ENCODE measurements around the gene ZNF18. TPM values are rescaled to one million over a fixed set of nuclear protein-coding genes. Genes with fewer than 3 reads are reported as not detected.

ZNF18 gene
- total RNA-seq, 1 donor from 2014 or later, result 17.2 TPM

- Histone ChIP-seq H3K27ac (ENCODE audit: low read depth, low read length) (no peak overlapping the region), H3K9me3 (ENCODE audit: control insufficient read depth in 3 of 3, low read length in 3 of 3) (no peaks in the 10 kb centered on the region), H3K9ac (ENCODE audit: low read depth in 1 of 3, low read length in 3 of 3) (no peak overlapping the region), H3K4me3 (ENCODE audit: low read length in 3 of 3) (no peak overlapping the region), H3K4me1 (ENCODE audit: control insufficient read depth in 3 of 3, insufficient read depth in 3 of 3, low read length in 3 of 3) (no peaks in the 10 kb centered on the region), H3K36me3 (ENCODE audit: control insufficient read depth in 3 of 3, insufficient read depth in 3 of 3, low read length in 3 of 3) (no peaks in the 10 kb centered on the region), H3K27me3 (ENCODE audit: control insufficient read depth in 3 of 3, insufficient read depth in 3 of 3, low read length in 3 of 3) (no peaks in the 10 kb centered on the region)
Measured at GRCh38 chr17:11928436-11928835, 68.8 kb downstream of the ZNF18 start.

Small RNA genes lying within 50 kb of the gene (small RNA-seq; reads per million reads assigned to genes)
- not detected for gene RNU11-2P

Other genes with a start within 250 kb of the ZNF18 start
- gene MAP2K4, start 23.4 kb upstream of the ZNF18 start, total RNA-seq, result 40.7 TPM